SK-N-MC (cell line): ENCODE data around the gene ARMC6.

Experiments used
- FOXP2 ChIP-seq: optimal IDR thresholded peaks from 2 replicates; pipeline ENCODE3; 2011; ENCODE audit warnings: mild to moderate bottlenecking, moderate library complexity; ENCODE audit not compliant: insufficient read depth; ENCODE audit errors: extremely low read length, control extremely low read depth
- POLR2AphosphoS5 ChIP-seq: IDR thresholded peaks from 2 replicates; pipeline ENCODE4 v1.6.1; 2012; ENCODE audit warnings: mild to moderate bottlenecking, low read depth, low read length, borderline replicate concordance

DNA sequence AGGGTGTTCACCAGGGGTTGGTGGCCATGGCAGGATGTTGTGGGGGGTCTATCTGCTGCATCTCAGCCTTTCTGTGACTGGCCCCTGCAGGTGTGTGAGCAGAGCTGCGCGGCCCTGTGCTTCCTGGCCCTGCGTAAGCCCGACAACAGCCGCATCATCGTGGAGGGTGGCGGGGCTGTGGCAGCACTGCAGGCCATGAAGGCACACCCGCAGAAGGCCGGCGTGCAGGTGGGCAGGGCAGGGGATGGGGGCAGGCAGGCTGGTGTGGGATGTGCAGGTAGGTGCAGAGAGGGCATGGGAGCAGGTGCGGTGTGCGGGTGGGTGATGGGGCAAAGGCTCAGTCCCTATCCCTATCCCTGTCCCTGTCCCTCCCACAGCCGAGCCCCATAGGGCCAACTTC, 22.3 kb downstream of the ARMC6 start:
- TF ChIP-seq FOXP2, result no peak
- TF ChIP-seq POLR2AphosphoS5, result no peak
